Hematopoietic multipotent progenitor cell treated with erythropoietin and hydrocortisone succinate and interleukin-3 and kit ligand, for 8 days (in vitro differentiated cells): ENCODE measurements around the gene CUX1.
"Not testable (repeated sequence)": the region's sequence is repeated elsewhere in the genome, so short reads cannot be mapped to it uniquely, and the experiment has no call there.

Source experiments
- DNase-seq: peaks from one replicate; pipeline ENCODE4 v3.0.0-alpha.2; 2015

The CUX1 gene

DNA sequence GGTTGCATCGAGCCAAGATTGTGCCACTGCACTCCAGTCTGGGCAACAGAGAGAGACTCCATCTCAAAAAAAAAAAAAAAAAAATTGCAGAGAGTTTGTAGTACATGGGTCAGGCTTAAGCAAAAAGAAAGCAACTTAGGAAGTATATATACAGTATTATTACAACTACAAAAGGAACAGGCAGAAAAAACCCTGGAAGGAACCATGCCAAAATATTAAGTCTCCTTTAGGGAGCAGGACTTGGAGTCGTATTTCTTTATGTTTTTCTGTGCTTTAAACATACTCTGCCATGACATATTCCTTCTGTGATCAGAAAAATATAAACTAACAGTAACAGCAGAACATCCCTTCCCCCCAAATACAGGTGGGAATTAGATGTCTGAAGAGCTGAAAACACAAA lies 144.4 kb downstream of the CUX1 start:
- DNase-seq = no peak

- no peak for DNase-seq
These were observed 146.3 kb downstream of the CUX1 start for GRCh38 chr7:101963693-101964092.

GRCh38 chr7:101964680-101965452 lies 147.4 kb downstream of the CUX1 start:
- DNase-seq = no peak

- no peak for DNase-seq
These were observed 151.5 kb downstream of the CUX1 start for GRCh38 chr7:101968720-101969466.

- no peak for DNase-seq
These were observed 152.7 kb downstream of the CUX1 start for GRCh38 chr7:101969997-101970585.

GRCh38 chr7:101970801-101971200 lies 153.4 kb downstream of the CUX1 start:
- no peak for DNase-seq

GRCh38 chr7:101971457-101971856 lies 154.0 kb downstream of the CUX1 start:
- no peak for DNase-seq

- DNase-seq = no peak
These were observed 155.2 kb downstream of the CUX1 start for GRCh38 chr7:101972627-101973026.

DNA sequence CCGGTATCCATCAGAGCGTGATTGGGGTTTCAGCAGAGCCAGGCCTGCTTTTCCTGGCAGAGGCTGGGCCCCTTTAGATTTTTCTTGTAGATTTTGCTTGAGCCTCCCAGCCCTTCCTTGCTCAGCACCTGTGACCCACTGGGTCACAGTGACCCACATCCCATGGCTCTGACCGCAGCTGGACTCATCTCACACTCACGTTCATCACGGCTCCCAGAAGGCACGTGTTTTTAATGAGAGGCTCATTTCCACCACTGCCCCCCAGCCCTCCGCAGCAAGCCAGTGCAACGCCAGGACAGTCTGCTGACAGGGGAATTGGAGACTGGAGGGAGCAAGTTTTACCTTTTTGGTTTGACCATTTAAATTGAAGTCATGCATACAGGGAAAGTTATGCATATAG lies 155.7 kb downstream of the CUX1 start:
- DNase-seq = no peak

DNA sequence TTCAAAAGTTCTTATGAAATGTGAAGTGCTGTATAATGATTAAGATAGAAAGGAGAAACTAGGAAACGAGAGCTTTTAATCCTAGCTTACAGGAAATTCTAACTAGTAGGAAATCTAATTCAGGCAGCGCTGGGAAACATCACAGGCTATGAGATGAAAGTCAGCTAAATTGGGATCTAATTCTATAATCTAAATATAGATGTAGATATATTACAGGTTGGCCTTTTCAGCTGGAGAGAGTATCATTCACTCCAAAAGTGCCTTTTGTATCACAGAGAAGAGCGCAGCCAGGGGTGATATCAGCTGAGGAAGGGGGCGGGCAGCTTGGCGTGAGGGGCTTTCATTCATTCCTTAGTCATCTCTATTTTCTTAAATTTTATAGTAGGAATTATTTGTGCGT lies 157.0 kb downstream of the CUX1 start:
- DNase-seq = no peak

DNA sequence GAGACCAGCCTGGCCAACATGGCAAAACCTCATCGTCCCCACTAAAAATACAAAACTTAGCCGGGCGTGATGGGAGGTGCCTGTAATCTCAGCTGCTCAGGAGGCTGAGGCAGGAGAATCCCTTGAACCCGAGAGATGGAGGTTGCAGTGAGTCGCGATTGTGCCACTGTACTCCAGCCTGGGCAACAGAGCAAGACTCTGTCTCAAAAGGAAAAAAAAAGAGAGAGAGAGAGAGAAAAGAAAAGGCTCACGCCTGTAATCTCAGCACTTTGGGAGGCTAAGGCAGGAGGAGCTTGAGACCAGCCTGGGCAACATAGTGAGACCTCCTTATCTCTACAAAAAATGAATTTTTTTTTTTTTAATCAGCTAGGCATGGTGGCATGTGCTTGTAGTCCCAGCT lies 157.6 kb downstream of the CUX1 start:
- DNase-seq = peak; percentile 7

DNA sequence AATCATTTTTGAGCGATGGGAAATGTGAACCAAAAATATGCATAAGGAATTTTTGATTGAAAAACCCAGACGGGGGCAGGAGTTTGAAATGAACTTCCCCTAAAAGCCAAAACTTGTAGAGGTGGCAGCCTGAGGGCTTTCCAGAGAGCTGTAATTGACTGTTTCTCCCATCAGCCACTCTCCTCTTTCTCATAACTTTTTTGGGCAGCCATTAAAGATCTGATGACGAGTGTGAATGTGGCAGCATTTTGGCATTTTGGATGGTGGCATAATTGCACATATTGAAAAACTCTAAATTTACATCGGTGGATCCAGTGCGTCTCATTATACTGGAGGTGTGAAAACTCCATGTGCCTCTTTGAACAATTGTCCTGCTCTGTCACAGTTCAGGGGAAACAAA lies 159.0 kb downstream of the CUX1 start:
- DNase-seq = no peak

GRCh38 chr7:101977249-101977648 lies 159.8 kb downstream of the CUX1 start:
- DNase-seq = no peak

DNA sequence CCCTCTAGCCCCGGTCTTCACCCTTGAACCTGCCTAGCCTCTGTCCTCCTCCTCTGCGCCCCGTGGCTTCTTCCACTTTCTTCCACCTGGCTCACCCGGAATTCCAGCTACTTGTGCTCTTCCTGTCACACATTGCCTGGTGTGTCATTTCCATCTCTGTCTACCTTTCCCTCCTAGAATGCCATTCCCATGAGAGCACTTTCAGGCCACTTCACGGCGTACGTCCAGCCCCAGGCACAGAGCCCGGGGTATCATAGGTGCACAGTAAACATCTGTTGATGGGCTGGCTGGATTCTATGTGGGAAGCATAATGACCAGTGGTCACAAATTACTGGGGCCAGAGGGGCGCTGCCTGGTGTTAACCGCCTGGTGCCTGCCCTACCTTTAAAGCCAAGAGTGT lies 161.3 kb downstream of the CUX1 start:
- DNase-seq = no peak

DNA sequence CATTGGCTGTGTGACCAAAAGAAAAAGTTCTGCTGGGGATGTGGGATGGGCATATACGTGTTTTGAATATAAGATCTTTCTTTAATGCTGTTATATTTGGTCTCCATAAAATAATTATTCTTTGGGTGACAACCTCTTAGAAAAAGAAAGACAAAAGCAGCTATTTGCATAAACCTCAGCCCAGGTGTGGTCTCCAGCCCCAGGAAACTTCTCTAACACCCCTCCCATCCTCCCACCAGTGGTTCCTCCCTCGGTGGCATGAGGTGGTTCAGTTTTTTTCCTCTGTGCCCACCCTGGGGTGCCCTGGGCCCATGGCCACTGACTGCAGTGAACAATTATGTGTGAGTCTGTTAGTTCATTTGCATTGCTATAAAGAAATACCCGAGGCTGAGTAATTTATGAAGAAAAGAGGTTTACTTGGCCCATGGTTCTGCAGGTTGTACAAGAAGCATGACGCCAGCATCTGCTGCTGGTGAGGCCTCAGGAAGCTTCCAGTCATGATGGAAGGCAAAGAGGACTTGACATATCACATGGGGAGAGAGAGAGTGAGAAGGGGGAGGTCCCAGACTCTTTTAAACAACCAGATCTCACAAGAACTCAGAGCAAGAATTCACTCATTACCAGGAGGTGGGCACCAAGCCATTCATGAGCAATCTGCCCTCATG lies 165.9 kb downstream of the CUX1 start:
- DNase-seq = no peak

DNA sequence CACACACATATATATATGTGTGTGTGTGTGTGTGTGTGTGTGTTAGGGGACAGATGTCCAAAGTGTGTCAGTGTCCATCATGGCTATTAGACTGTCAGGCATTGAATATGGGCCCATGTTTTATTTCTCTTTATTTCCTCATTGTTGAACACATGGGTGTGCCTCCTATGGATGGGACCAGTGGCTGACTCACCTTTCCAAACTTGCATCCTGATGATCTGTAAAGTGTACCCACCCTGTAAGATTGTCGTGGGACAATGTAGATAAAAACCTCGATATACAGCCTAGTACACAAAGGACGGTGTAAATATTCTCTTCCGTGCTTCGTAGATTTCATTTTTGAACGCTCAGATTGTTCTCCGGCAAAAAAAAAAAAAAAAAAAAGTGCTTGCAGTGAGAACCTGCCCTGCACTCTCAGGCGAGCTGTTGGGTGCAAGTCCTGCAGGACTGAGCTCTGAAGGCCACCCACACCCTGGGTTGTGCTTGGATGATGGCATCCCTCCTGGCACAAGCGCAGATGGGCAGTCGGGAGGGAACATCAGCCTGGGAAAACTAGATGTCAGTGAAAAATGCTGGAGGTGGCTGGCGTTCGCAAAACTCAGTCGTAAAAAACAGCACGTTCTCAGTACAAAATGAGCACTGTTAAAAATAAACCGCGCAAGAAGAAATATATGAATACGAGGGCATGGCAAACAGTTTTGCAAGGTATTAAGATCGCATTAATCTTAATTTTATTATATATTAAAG lies 166.9 kb downstream of the CUX1 start:
- DNase-seq = no peak

DNA sequence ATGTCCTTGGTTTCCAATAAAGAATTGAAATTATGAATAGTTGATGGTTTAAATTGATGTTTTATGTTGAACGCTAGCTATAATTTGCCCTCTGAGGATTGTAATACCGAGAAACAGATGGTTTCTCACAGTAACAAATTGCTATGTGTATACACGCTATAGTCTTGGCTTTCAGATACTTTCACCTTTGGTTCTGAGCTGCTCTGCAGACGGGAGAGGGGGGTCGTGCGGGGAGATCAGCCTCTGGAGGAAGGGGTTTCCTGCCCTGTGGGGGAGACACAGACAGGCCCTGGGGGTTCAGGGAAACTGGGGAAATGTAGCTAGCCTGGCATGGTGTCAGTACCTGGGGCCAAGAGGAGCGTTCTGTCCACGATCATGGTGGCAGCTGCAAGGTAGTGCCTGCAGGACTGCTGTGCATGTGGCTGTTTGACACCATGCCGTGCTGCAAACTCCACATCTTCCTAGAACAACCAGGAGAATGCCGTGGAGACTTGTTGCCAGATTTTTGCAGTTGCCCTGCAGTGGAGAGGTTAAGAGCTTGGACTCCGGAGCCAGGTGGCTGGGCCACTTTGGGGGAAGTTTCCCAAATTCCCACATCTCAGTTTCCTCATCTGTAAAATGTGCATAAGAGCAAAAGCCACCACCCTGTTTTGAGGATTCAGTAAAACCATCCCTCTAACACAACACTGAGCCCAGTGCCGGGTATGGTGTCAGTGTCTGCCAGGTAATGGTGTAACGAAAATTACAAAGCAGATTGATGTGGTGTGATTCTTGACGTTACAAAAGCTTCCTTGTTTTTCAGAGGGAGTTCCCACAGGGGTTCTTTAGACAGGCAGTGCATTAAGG lies 167.9 kb downstream of the CUX1 start:
- no peak for DNase-seq

DNA sequence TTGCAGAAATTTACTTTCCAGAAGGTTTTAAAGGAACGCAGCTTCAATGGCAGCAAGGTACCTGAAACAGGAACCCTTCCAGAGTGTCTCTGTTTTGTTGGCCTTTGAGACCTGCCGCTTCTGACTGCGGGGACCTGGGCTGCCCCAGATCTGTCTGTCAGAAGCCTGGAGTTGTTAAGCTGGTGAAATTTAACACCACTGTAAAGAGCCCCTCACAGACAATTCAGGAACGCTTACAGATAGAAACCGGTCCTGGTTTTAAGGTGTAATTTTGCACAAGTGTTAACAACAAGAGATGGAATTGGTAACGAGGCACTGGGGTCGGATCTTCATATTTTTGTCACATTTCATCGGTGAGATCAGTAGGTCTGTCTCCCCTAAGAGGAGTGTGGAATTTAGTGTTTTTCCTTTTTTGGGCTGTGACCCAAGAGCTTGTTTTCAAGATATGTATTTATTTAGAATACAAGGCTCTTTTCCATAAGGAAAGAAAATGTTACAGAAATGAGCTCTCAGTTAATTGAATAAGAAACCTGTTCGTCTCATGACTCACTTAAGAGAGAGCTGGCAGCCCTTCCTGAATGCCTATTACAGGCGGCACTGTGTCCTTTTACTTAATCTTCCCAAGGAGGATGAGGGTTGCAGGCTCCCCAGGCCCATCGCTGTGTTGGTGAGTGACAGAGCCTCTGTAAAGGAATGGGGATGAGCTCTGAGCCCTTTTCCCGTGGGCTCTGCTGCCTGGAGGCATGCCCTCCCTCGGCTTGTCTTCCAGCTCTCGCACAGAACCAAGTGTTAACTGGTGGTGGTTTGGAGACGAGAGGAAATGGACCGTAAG lies 168.7 kb downstream of the CUX1 start:
- DNase-seq = no peak

DNA sequence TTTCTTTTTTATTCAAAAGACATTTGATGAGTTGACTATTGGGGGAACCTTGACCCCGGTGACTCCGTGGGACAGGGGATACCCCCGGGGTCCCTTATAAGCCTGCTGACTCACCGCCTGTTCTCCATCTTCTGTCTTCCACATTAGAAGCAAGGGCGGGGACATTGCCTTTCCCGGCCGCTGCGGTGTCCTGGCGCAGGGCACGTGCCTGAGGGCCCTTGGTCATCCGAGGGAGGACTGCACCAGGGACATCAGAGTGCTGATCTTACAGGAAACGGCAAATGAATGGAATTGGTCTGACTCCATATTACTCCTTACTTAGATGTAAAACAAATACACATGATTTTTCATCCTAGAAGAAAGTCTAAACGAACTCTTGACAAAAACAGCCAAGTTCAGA lies 170.1 kb downstream of the CUX1 start:
- DNase-seq = no peak

DNA sequence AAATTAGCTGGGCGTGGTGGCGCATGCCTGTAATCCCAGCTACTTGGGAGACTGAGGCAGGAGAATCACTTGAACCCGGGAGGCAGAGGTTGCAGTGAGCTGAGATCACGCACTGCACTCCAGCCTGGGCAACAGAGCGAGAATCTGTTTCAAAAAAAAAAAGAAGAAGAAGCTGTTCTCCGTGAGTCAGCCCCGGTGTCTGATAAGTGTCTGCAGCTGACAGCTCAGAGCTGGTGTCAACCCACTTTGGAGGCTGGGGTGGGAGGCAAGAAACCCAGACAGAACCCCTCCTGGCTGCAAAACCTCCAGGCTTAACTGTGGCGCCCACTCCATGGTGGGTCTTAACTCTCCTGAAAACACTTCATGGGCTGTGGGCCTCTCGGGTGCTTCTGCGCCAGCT lies 170.6 kb downstream of the CUX1 start:
- not testable (repeated sequence) for DNase-seq

GRCh38 chr7:101988513-101988912 lies 171.1 kb downstream of the CUX1 start:
- no peak for DNase-seq
